ENCODE measurements around the gene DZIP3. TPM values are rescaled to one million over a fixed set of nuclear protein-coding genes. Genes with fewer than 3 reads are reported as not detected.

DZIP3 gene
- total and polyA plus RNA-seq, 10 of the 15 experiments (the other 5 are each of a cell fraction or from before 2014, with no cell fraction given), result 4.3 to 15.6 (median 9.2) TPM

- H4K20me1 ChIP-seq (ENCODE audit: control insufficient read depth, insufficient read depth), result no peaks in the 10 kb centered on the region
- POLR2A ChIA-PET, result no interaction called here
- no peak overlapping the region for H3K4me3 ChIP-seq
- no peak overlapping the region for H2AFZ ChIP-seq (ENCODE audit: control insufficient read depth, low read depth, low read length)
- no peak overlapping the region for H3K27ac ChIP-seq (ENCODE audit: control insufficient read depth, insufficient read depth)
- H3K27me3 ChIP-seq (replicated peaks in 1 of 2; ENCODE audit: control insufficient read depth in 2 of 2, insufficient read depth in 2 of 2, low read length in 1 of 2), result no peaks in the 10 kb centered on the region
- no peaks in the 10 kb centered on the region for H3K79me2 ChIP-seq (ENCODE audit: control insufficient read depth, insufficient read depth, low read length)
- SMC1A ChIA-PET (ENCODE audit: uncharacterized antibody, unreplicated experiment), result interaction anchor here (0.6 to 1.2 kb wide), 2 partner anchors 11 to 241 kb away, joined by 3 read pairs; no protein-coding TSS in a partner anchor
- WGBS (ENCODE audit: insufficient coverage, insufficient replicate concordance, low lambda C conversion rate, missing lambda C conversion rate), result 85% methylated on average over 2 of the region's 2 CpGs
- H3K36me3 ChIP-seq (ENCODE audit: control insufficient read depth in 2 of 2, insufficient read depth in 2 of 2, low read length in 1 of 2), result no peaks in the 10 kb centered on the region
- RAD21 ChIA-PET (ENCODE audit: unreplicated experiment), result no interaction called here
- no peak for ATAC-seq
- no peak overlapping the region for H3K4me2 ChIP-seq (ENCODE audit: control insufficient read depth, insufficient read depth)
- H3K4me1 ChIP-seq (ENCODE audit: control insufficient read depth, insufficient read depth, low read length), result no peaks in the 10 kb centered on the region
- CTCF ChIA-PET, result interaction anchor here (1.2 kb wide), 1 partner anchor 142 kb away, joined by 4 read pairs; no protein-coding TSS in a partner anchor
- in situ Hi-C loops (cut with MboI) (no loop called here), intact Hi-C loops (cut with micrococcal nuclease; ENCODE audit: unreplicated experiment) (loop anchor here (10.0 kb wide), 1 partner anchor 46 kb away; no protein-coding TSS in a partner anchor)
- FAIRE-seq, result no peak
- no peak for DNase-seq (ENCODE audit: low read depth, low spot score)
- H3K9ac ChIP-seq (ENCODE audit: control insufficient read depth, insufficient read depth, low read length), result no peak overlapping the region
- no peaks in the 10 kb centered on the region for H3K9me3 ChIP-seq (replicated peaks; ENCODE audit: control insufficient read depth, insufficient read depth, low read length)
- no TSS peak for BruUV-seq (replicated peaks)
- TF ChIP-seq TCF3 (IDR thresholded peaks at IDR 0.05; ENCODE audit: borderline replicate concordance, insufficient read depth, low read depth, low read length) (no peak), FOXK2 (IDR thresholded peaks at IDR 0.05) (no peak), CREM (IDR thresholded peaks at IDR 0.05; ENCODE audit: low read depth) (no peak), E2F8 (IDR thresholded peaks at IDR 0.05; ENCODE audit: low read depth, partially characterized antibody) (no peak), DPF2 (IDR thresholded peaks at IDR 0.05) (no peak), NRF1 (conservative IDR thresholded peaks at IDR 0.05; ENCODE audit: low read depth, low read length) (no peak), RAD21 (IDR thresholded peaks at IDR 0.05; ENCODE audit: insufficient read depth, low read depth, low read length) (no peak), SUZ12 (IDR thresholded peaks at IDR 0.05; ENCODE audit: unreplicated experiment) (no peak), POU2F2 (IDR thresholded peaks at IDR 0.05; ENCODE audit: borderline replicate concordance, low read depth, low read length) (no peak), ZBTB40 (IDR thresholded peaks at IDR 0.05; ENCODE audit: borderline replicate concordance) (no peak), CEBPZ (IDR thresholded peaks at IDR 0.05; ENCODE audit: low read depth, low read length) (no peak)
These were observed 129.8 kb downstream of the DZIP3 start for GRCh38 chr3:108719178-108719806.
